GM19240 (cell line): ENCODE results near the gene TLCD2.
"Not testable (repeated sequence)": the region's sequence is repeated elsewhere in the genome, so short reads cannot be mapped to it uniquely, and the experiment has no call there.

Experiments
- DNase-seq: peaks from one replicate; pipeline ENCODE4 v3.0.0; 2011; ENCODE audit warnings: low spot score; ENCODE audit not compliant: insufficient read length

TLCD2 gene

GRCh38 chr17:1736348-1737281, 26.4 kb upstream of the TLCD2 start:
- peak; percentile 70 for DNase-seq

- DNase-seq = no peak
Observed at GRCh38 chr17:1735834-1736347, 25.7 kb upstream of the TLCD2 start.

DNA sequence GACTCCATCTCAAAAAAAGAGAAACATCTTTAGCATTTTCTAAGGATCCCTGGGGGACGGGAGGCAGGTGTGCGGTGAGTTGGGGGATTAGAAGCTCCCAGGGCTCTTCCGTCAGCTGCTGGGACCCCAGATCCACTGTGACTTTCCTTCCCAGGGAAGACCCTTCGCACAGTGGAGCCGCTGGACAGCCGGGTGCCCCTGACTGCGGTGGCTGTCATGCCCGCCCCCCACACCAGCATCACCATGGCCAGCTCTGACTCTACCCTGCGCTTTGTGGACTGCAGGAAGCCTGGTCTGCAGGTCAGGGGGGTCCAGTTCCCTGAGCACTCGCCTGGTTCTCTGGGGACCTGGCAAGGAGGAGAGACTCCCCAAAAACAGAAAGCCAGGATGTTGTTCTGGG, 25.2 kb upstream of the TLCD2 start:
- DNase-seq = no peak

DNA sequence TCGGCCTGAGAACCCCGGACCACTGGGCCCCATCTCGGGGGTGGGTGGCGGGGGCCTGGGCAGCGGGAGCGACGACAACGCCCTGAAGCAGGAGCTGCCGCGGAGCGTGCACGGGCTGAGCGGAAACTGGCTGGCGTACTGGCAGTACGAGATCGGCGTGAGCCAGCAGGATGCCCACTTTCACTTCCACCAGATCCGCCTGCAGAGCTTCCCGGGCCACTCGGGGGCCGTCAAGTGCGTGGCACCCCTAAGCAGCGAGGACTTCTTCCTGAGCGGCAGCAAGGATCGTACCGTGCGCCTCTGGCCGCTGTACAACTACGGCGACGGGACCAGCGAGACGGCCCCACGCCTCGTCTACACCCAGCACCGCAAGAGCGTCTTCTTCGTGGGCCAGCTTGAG, 23.6 kb upstream of the TLCD2 start:
- DNase-seq = no peak

DNA sequence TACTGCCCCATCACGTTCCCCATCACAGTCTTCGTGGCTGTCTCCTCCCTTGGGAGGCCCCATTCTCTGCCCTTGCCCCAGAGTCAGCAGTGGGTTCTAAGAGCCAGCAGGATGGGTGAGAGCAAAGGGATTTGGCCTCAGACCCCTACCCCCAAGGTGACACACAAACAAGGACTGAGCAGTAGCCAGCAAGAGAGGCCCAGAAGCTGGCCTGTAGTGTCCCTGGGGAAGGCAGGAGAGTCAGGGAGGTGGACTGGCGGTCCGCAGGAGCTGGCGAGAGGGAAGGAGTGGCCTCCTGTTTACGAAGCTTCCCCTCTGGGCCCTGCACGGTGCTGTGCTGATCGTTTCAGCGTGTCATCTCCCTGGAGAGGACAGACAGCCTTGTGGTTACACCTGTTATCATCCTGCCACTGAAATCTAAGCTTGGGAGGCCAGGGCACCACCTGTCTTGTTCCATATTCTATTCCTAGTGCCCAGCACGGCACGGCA, 22.7 kb upstream of the TLCD2 start:
- no peak for DNase-seq

DNA sequence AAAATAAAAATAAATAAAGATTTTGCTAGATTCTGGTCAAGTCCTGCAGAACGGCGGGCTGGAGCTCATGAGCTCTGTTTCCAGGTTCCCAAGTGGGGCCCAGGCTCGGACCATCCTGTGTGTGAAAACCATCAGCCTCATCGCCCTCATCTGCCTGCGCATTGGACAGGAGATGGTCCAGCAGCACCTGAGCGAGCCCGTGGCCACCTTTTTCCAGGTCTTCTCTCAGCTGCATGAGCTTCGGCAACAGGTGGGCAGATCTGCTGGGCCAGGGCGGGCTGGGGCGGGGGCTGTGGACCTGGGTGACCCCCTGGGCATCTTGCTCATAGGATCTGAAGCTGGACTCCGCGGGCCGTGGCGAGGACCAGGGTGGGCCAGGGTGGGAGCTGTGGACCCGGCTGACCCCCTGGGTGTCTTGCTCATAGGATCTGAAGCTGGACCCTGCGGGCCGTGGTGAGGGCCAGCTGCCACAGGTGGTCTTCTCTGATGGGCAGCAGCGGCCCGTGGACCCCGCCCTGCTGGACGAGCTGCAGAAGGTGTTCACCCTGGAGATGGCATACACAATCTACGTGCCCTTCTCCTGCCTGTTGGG, 22.2 kb upstream of the TLCD2 start:
- DNase-seq = no peak

- no peak for DNase-seq
Observed at GRCh38 chr17:1731194-1731506, 21.0 kb upstream of the TLCD2 start.

DNA sequence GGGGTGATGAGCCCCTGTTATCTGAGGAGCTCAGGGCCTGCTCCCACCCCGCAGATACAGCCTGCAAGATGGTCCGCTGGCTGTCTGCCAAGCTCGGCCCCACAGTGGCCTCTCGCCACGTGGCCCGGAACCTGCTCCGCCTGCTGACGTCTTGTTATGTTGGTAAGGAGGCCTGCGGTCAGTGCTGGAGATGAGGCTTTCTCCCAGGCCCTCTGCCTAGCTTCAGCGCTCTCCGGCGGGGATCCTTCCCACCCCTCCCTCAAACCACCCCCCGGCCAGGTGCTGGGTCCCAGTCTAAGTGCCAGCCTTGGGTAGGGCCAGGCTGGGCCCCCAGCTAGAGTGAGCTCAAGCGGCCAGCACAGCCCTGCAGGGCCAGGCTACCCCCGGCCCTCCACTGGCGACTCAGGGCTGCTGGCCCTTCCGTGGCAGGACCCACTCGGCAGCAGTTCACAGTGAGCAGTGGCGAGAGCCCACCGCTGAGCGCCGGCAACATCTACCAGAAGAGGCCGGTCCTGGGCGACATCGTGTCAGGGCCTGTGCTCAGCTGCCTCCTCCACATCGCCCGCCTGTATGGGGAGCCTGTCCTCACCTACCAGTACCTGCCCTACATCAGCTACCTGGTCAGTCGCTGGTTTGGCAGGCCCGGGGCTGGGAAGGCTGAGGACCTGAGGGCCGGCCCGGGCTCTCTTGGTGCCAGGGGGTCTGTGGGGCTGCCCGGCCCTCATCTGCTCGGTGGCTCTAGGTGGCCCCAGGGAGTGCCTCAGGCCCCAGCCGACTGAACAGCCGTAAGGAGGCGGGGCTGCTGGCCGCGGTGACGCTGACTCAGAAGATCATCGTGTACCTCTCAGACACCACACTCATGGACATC, 20.4 kb upstream of the TLCD2 start:
- DNase-seq = no peak

GRCh38 chr17:1729966-1730325, 19.8 kb upstream of the TLCD2 start:
- DNase-seq = no peak

GRCh38 chr17:1727876-1728630, 17.9 kb upstream of the TLCD2 start:
- no peak for DNase-seq

- DNase-seq = no peak
Observed at GRCh38 chr17:1727258-1727789, 17.1 kb upstream of the TLCD2 start.

- DNase-seq = no peak
Observed at GRCh38 chr17:1726626-1727257, 16.6 kb upstream of the TLCD2 start.

DNA sequence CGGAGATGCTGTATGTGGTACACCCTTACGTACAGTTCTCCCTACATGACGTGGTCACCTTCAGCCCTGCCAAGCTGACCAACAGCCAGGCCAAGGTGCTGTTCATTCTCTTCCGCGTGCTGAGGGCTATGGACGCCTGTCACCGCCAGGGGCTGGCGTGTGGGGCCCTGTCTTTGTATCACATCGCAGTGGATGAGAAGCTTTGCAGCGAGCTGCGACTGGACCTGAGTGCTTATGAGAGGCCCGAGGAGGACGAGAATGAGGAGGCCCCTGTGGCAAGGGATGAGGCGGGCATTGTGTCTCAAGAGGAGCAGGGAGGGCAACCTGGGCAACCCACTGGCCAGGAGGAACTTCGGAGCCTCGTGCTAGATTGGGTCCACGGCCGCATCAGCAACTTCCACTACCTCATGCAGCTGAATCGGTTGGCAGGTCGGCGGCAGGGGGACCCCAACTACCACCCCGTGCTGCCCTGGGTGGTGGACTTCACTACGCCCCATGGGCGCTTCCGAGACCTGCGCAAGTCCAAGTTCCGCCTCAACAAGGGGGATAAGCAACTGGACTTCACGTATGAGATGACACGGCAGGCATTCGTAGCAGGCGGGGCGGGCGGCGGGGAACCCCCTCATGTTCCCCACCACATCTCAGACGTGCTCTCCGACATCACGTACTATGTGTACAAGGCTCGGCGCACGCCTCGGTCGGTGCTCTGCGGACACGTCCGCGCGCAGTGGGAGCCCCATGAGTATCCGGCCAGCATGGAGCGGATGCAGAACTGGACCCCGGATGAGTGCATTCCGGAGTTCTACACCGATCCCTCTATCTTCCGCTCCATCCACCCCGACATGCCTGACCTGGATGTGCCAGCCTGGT, 15.7 kb upstream of the TLCD2 start:
- DNase-seq = no peak

DNA sequence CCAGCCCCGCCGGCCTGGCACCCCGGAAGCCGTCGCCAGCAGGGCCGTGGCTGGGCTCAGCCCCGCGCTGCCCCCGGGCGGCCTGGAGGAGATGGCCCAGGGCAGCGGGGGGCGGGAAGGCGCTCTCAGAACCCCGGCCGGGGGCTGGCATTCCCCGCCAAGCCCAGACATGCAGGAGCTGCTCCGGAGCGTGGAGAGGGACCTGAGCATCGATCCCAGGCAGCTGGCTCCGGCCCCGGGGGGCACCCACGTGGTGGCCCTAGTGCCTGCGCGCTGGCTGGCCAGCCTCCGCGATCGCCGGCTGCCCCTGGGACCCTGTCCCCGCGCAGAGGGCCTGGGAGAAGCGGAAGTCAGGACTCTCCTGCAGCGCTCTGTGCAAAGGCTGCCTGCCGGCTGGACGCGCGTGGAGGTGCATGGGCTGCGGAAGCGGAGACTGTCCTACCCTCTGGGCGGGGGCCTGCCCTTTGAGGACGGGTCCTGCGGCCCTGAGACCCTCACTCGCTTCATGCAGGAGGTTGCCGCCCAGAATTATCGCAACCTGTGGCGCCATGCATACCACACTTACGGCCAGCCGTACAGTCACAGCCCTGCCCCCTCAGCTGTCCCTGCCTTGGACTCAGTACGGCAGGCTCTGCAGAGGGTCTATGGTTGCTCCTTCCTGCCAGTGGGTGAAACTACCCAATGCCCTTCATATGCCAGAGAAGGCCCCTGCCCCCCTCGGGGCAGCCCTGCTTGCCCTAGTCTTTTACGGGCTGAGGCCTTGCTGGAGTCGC, 14.9 kb upstream of the TLCD2 start:
- no peak for DNase-seq

DNA sequence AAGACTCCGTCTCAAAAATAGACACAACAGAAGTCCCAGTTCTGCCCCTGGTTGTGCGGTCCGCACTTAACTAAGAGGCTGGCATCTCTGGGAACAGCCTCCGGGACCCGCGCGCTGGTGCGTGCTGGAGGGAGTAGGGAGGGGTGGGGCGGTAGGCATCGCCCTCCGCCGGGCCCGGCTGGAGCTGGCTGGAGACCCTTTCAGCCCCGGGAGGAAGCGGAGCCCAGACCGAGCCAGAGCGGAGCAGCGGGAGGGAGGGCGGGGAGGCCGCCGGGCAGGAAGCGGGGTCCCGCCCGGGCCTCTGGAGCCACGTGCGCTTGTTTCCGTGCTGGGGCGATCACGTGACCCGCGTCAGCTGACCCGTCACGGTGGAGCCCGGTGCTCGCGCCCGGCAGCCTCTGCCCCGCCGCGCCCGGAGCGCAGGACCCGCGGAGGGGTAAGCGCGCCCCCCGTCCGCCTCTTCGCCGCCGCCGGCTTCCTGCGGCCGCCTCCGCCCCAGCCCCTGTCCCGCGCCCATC, 14.2 kb upstream of the TLCD2 start, which contains the start of gene WDR81:
Gene WDR81 (plus strand): TSS at position 354 of the 518 bp plus-strand sequence. CDS start 256 bp downstream, outside the sequence.
- DNase-seq = peak; percentile 71

GRCh38 chr17:1722022-1722421, 11.8 kb upstream of the TLCD2 start:
- not testable (repeated sequence) for DNase-seq

- no peak for DNase-seq
Observed at GRCh38 chr17:1720856-1721386, 10.7 kb upstream of the TLCD2 start.
